Endothelial cell of umbilical vein (primary cell): ENCODE data around the gene C1orf159. TPM values are rescaled to one million over a fixed set of nuclear protein-coding genes. Genes with fewer than 3 reads are reported as not detected.

ENCODE experiments used
- BruUV-seq: library from RNA; stranded (reverse); fragments of 400-500 nt; replicated peaks from 2 replicates; lab custom pipeline; 2021; lab: Mats Ljungman, UMichigan
- CTCF ChIA-PET: fragments of 300-600, 350-600 bp; sonication (Branson Sonifier 250); formaldehyde crosslinking; loops from one replicate; lab custom pipeline; 2021; ENCODE audit warnings: antibody characterized with exemption, inconsistent platforms; lab: Charles Lee
- POLR2A ChIA-PET: fragments of 300-600, 350-600 bp; sonication (Branson Sonifier 250); formaldehyde crosslinking; loops from one replicate; lab custom pipeline; 2021; ENCODE audit warnings: antibody characterized with exemption, inconsistent platforms; lab: Charles Lee
- DNase-seq: peaks from one replicate; pipeline ENCODE4 v3.0.0-alpha.2; 2011; ENCODE audit warnings: low read depth, low spot score
- FAIRE-seq: peaks from 2 replicates; lab custom pipeline; 2011; peaks lifted over from hg19 to GRCh38; lab: Jason Lieb, UNC
- H2AFZ ChIP-seq: 2 replicates; pipeline ENCODE4 v1.6.0; 2012; ENCODE audit warnings: low read depth, low read length, control low read depth, inconsistent platforms
- H3K27ac ChIP-seq: 2 replicates; pipeline ENCODE4 v1.5.1; 2011; ENCODE audit warnings: low read depth, mild to moderate bottlenecking, control low read depth, low read length, moderate library complexity; ENCODE audit not compliant: insufficient read depth
- H3K27me3 ChIP-seq, 2 experiments: 2 replicates each; pipeline versions ENCODE4 v1.6.0 to v1.6.1; 2011; ENCODE audit warnings: low read length in 2 of 2, mixed read lengths in 1 of 2; ENCODE audit not compliant: control insufficient read depth in 2 of 2, insufficient read depth in 2 of 2
- H3K36me3 ChIP-seq, 2 experiments: 2 replicates in 1 of 2; 3 replicates in 1 of 2; pipeline ENCODE4 v1.5.1; 2011; ENCODE audit warnings: low read length in 2 of 2, mild to moderate bottlenecking in 1 of 2, moderate library complexity in 1 of 2; ENCODE audit not compliant: control insufficient read depth in 2 of 2, insufficient read depth in 2 of 2; ENCODE audit errors: extremely low read depth in 1 of 2
- H3K4me1 ChIP-seq: 3 replicates; pipeline ENCODE4 v1.5.1; 2011; ENCODE audit warnings: mild to moderate bottlenecking, low read length; ENCODE audit not compliant: control insufficient read depth, insufficient read depth; ENCODE audit errors: extremely low read depth
- H3K4me2 ChIP-seq: 2 replicates; pipeline ENCODE4 v1.6.1; 2011; ENCODE audit warnings: low read length, control low read depth, mixed read lengths; ENCODE audit not compliant: insufficient read depth
- H3K4me3 ChIP-seq, 3 experiments: fragments of 200-600 bp in 1 of 3; sonication (generic), shearing (Covaris generic) in 1 of 3; replicated peaks in 1 of 3; 2 replicates each; pipeline ENCODE4 v1.5.1; 2011 to 2016; ENCODE audit warnings: control low read depth in 3 of 3, low read length in 3 of 3, mild to moderate bottlenecking in 2 of 3, inconsistent platforms in 1 of 3, low read depth in 1 of 3, moderate library complexity in 1 of 3; ENCODE audit not compliant: insufficient read depth in 1 of 3
- H3K79me2 ChIP-seq: 2 replicates; pipeline ENCODE4 v1.6.0; 2012; ENCODE audit warnings: low read length, inconsistent platforms; ENCODE audit not compliant: control insufficient read depth, insufficient read depth
- H3K9ac ChIP-seq: replicated peaks from 2 replicates; pipeline ENCODE3; 2011; ENCODE audit warnings: low read length, control low read depth; ENCODE audit not compliant: insufficient read depth; ENCODE audit errors: extremely low read depth
- H3K9me1 ChIP-seq: replicated peaks from 3 replicates; pipeline ENCODE4 v1.6.0; 2011; ENCODE audit warnings: mild to moderate bottlenecking, low read length; ENCODE audit not compliant: control insufficient read depth, insufficient read depth; ENCODE audit errors: extremely low read depth
- H3K9me3 ChIP-seq: replicated peaks from 2 replicates; pipeline ENCODE4 v1.5.1; 2012; ENCODE audit warnings: low read length, inconsistent platforms; ENCODE audit not compliant: control insufficient read depth, insufficient read depth
- H4K20me1 ChIP-seq: replicated peaks from 2 replicates; pipeline ENCODE3; 2011; ENCODE audit warnings: mild to moderate bottlenecking, low read length; ENCODE audit not compliant: control insufficient read depth, insufficient read depth; ENCODE audit errors: extremely low read depth
- EZH2 ChIP-seq: IDR thresholded peaks from 2 replicates; pipeline ENCODE4 v1.6.1; 2012; ENCODE audit warnings: borderline replicate concordance, low read depth, mild to moderate bottlenecking, moderate library complexity, low read length, inconsistent platforms; ENCODE audit not compliant: severe bottlenecking
- FOS ChIP-seq: IDR thresholded peaks from 2 replicates; pipeline ENCODE4 v1.6.1; 2011; ENCODE audit warnings: mild to moderate bottlenecking, low read length, moderate library complexity, borderline replicate concordance; ENCODE audit not compliant: insufficient read depth
- GATA2 ChIP-seq: IDR thresholded peaks from 2 replicates; pipeline ENCODE4 v1.7.0; 2011; ENCODE audit warnings: low read depth, mild to moderate bottlenecking, moderate library complexity, mixed read lengths, low read length; ENCODE audit not compliant: insufficient read length, insufficient read depth
- JUN ChIP-seq: IDR thresholded peaks from 2 replicates; pipeline ENCODE4 v1.6.1; 2011; ENCODE audit warnings: borderline replicate concordance, low read depth; ENCODE audit not compliant: insufficient read length, insufficient read depth
- MYC ChIP-seq: IDR thresholded peaks from one replicate; pipeline ENCODE4 v1.6.1; 2011; ENCODE audit warnings: mild to moderate bottlenecking, low read depth, low read length
- POLR2A ChIP-seq: IDR thresholded peaks from 2 replicates; pipeline ENCODE4 v1.6.1; 2012; ENCODE audit warnings: low read depth, mild to moderate bottlenecking, control low read depth, low read length
- POLR2AphosphoS5 ChIP-seq: IDR thresholded peaks from 2 replicates; pipeline ENCODE4 v1.6.1; 2012; ENCODE audit warnings: low read depth, mild to moderate bottlenecking, control low read depth, low read length, moderate library complexity; ENCODE audit not compliant: insufficient read depth
- dilution Hi-C: fragments of 300-500 bp; cut with MboI; formaldehyde crosslinking; loops from one replicate; pipeline ENCODE4 v1.15.0; 2019; ENCODE audit warnings: low sequenced_read_pairs; ENCODE audit not compliant: extremely low pct_ligation_motif_present
- intact Hi-C: fragments of 100-400 bp; cut with micrococcal nuclease; formaldehyde crosslinking; loops from one replicate; pipeline ENCODE4 v1.10.0; 2022
- polyA plus RNA-seq, 4 experiments: library from polyadenylated mRNA; depleted of rRNA in 3 of 4; stranded (reverse) in 3 of 4; unstranded in 1 of 4; fragments of >200 nt; gene quantifications; 2 replicates each; pipeline versions ENCODE4 v1.2.1 to v1.2.3, GENCODE V29; 2011 to 2012; ENCODE audit warnings: missing spikeins in 1 of 4
- total RNA-seq: library from RNA; stranded (reverse); gene quantifications from 2 replicates; pipeline ENCODE4 v1.2.3, GENCODE V29; 2021
- TF ChIP-seq, protein P1 (sequence below), 2 donors: IDR thresholded peaks; 1 replicate in 1 of 2; 2 replicates in 1 of 2; pipeline ENCODE4 v1.5.1; 2011; ENCODE audit warnings: low read length in 2 of 2, mild to moderate bottlenecking in 2 of 2, moderate library complexity in 2 of 2, control low read depth in 1 of 2, inconsistent platforms in 1 of 2, low read depth in 1 of 2; ENCODE audit not compliant: insufficient read depth in 1 of 2; ENCODE audit errors: extremely low read depth in 1 of 2
- TF ChIP-seq, protein P2 (sequence below): IDR thresholded peaks from 2 replicates; pipeline ENCODE4 v1.6.1; 2011; ENCODE audit not compliant: insufficient read depth, insufficient read length

The C1orf159 gene
- total and polyA plus RNA-seq, 2 donors (not counting 3 experiments of a cell fraction or from before 2014, with no cell fraction given) = 16.1 to 20.1 TPM

DNA sequence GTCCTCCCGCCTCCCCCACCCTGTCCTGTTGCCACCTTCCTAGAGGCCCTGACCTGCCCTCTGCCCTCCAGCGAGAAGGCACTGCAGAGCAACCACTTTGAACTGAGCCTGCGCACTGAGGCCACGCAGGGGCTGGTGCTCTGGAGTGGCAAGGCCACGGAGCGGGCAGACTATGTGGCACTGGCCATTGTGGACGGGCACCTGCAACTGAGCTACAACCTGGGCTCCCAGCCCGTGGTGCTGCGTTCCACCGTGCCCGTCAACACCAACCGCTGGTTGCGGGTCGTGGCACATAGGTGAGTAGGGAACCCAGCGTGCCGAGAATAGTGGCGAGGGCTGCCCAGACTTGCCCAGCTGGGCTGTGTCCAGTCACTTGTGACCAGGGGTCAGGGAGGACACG is 62.2 kb downstream of the C1orf159 start:
- TF ChIP-seq JUN = no peak
- no peak for TF ChIP-seq POLR2AphosphoS5
- TF ChIP-seq GATA2 = no peak
- TF ChIP-seq, protein P1, sequence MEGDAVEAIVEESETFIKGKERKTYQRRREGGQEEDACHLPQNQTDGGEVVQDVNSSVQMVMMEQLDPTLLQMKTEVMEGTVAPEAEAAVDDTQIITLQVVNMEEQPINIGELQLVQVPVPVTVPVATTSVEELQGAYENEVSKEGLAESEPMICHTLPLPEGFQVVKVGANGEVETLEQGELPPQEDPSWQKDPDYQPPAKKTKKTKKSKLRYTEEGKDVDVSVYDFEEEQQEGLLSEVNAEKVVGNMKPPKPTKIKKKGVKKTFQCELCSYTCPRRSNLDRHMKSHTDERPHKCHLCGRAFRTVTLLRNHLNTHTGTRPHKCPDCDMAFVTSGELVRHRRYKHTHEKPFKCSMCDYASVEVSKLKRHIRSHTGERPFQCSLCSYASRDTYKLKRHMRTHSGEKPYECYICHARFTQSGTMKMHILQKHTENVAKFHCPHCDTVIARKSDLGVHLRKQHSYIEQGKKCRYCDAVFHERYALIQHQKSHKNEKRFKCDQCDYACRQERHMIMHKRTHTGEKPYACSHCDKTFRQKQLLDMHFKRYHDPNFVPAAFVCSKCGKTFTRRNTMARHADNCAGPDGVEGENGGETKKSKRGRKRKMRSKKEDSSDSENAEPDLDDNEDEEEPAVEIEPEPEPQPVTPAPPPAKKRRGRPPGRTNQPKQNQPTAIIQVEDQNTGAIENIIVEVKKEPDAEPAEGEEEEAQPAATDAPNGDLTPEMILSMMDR (IDR thresholded peaks at IDR 0.05; ENCODE audit: extremely low read depth in 1 of 2, insufficient read depth in 1 of 2, low read depth in 1 of 2, low read length in 2 of 2) = no peak
- TF ChIP-seq POLR2A = no peak
- TF ChIP-seq EZH2 = no peak
- no peak for TF ChIP-seq MYC
- TF ChIP-seq, protein P2, sequence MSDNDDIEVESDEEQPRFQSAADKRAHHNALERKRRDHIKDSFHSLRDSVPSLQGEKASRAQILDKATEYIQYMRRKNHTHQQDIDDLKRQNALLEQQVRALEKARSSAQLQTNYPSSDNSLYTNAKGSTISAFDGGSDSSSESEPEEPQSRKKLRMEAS = no peak
- no peak for TF ChIP-seq FOS
- dilution Hi-C loops = no loop called here
- CTCF ChIA-PET = no interaction called here
- H3K9ac ChIP-seq = no peak overlapping the region
- H3K9me3 ChIP-seq = no peaks in the 10 kb centered on the region
- H4K20me1 ChIP-seq = no peaks in the 10 kb centered on the region
- H3K79me2 ChIP-seq = no peaks in the 10 kb centered on the region
- H3K4me3 ChIP-seq = no peak overlapping the region
- H3K4me1 ChIP-seq = no peaks in the 10 kb centered on the region
- no peak overlapping the region for H2AFZ ChIP-seq
- no peaks in the 10 kb centered on the region for H3K9me1 ChIP-seq
- H3K27me3 ChIP-seq = peaks cover 0 to under 1% of the 10 kb centered on the region in 2 experiments
- BruUV-seq = no TSS peak
- DNase-seq = no peak
- POLR2A ChIA-PET = no interaction called here
- intact Hi-C loops = no loop called here
- no peak overlapping the region for H3K27ac ChIP-seq
- peaks cover 0 to 11% of the 10 kb centered on the region in 2 experiments for H3K36me3 ChIP-seq
- FAIRE-seq = no peak
- no peak overlapping the region for H3K4me2 ChIP-seq
